Glomerular visceral epithelial cell (primary cell): ENCODE measurements around the gene SHC2.
"Not testable (repeated sequence)": the region's sequence is repeated elsewhere in the genome, so short reads cannot be mapped to it uniquely, and the experiment has no call there.

ENCODE experiments used
- DNase-seq: peaks from one replicate; pipeline ENCODE4 v3.0.0-alpha.2; 2016; ENCODE audit errors: extremely low spot score

Gene SHC2

GRCh38 chr19:491146-491741 lies 30.4 kb upstream of the SHC2 start:
- no peak for DNase-seq

GRCh38 chr19:489418-490196 lies 28.8 kb upstream of the SHC2 start:
- DNase-seq = no peak

- DNase-seq = peak; percentile 95
These were observed 27.9 kb upstream of the SHC2 start for GRCh38 chr19:488505-489417.

- DNase-seq = peak; percentile 58
These were observed 24.9 kb upstream of the SHC2 start for GRCh38 chr19:485583-486236.

- DNase-seq = no peak
These were observed 24.2 kb upstream of the SHC2 start for GRCh38 chr19:485077-485476.

- DNase-seq = no peak
These were observed 23.7 kb upstream of the SHC2 start for GRCh38 chr19:484494-484893.

- no peak for DNase-seq
These were observed 22.7 kb upstream of the SHC2 start for GRCh38 chr19:483332-484072.

GRCh38 chr19:482186-483041 lies 21.6 kb upstream of the SHC2 start:
- peak; percentile 38 for DNase-seq

- not testable (repeated sequence) for DNase-seq
These were observed 20.3 kb upstream of the SHC2 start for GRCh38 chr19:481100-481499.

- peak; percentile 74 for DNase-seq
These were observed 19.4 kb upstream of the SHC2 start for GRCh38 chr19:480016-480855.

- no peak for DNase-seq
These were observed 18.1 kb upstream of the SHC2 start for GRCh38 chr19:478976-479375.

- no peak for DNase-seq
These were observed 17.5 kb upstream of the SHC2 start for GRCh38 chr19:478236-478903.

GRCh38 chr19:475360-475759 lies 14.5 kb upstream of the SHC2 start:
- no peak for DNase-seq

- DNase-seq = no peak
These were observed 13.6 kb upstream of the SHC2 start for GRCh38 chr19:474126-475078.

- DNase-seq = no peak
These were observed 11.4 kb upstream of the SHC2 start for GRCh38 chr19:472005-472858.

GRCh38 chr19:470701-471100 lies 9.9 kb upstream of the SHC2 start:
- DNase-seq = no peak

GRCh38 chr19:469833-470232 lies 9.0 kb upstream of the SHC2 start:
- DNase-seq = no peak
